Measurements from ENCODE around the gene DIPK1B.

DIPK1B gene

GRCh38 chr9:136669791-136670464 lies 42.4 kb upstream of the DIPK1B start:
- ATAC-seq (ENCODE audit: insufficient read depth, low read depth), result no peak
- no peak overlapping the region for H3K4me3 ChIP-seq (ENCODE audit: low read depth in 1 of 2, low read length in 2 of 2)
- no peaks in the 10 kb centered on the region for H3K79me2 ChIP-seq (ENCODE audit: insufficient read depth, low read length)
- TF ChIP-seq EZH2 (IDR thresholded peaks at IDR 0.05; ENCODE audit: borderline replicate concordance, low read depth, low read length, severe bottlenecking) (no peak), CTCF (IDR thresholded peaks at IDR 0.05; ENCODE audit: borderline replicate concordance, extremely low read depth, low read length, poor library complexity, severe bottlenecking) (no peak)
- DNase-seq, result no peak
- no peak overlapping the region for H3K9ac ChIP-seq (ENCODE audit: low read depth, low read length)
- no peaks in the 10 kb centered on the region for H4K20me1 ChIP-seq (ENCODE audit: insufficient read depth, low read length)
- H3K27ac ChIP-seq (ENCODE audit: low read length), result no peak overlapping the region
- H3K9me3 ChIP-seq (ENCODE audit: insufficient read depth, low read length, severe bottlenecking), result no peaks in the 10 kb centered on the region
- H3K4me1 ChIP-seq (ENCODE audit: insufficient read depth, low read length), result no peaks in the 10 kb centered on the region
- H3K4me2 ChIP-seq (ENCODE audit: insufficient read depth, low read length), result no peak overlapping the region
- H3K36me3 ChIP-seq (ENCODE audit: insufficient read depth, low read length), result 0 out of 2 replicates have a peak, but pooled peaks cover 3% of the 10 kb centered on the region
- H3K27me3 ChIP-seq (ENCODE audit: insufficient read depth, low read length, poor library complexity), result no peaks in the 10 kb centered on the region
- H2AFZ ChIP-seq (ENCODE audit: low read depth, low read length), result no peak overlapping the region

GRCh38 chr9:136670576-136671253 lies 41.7 kb upstream of the DIPK1B start:
- no peak overlapping the region for H3K27ac ChIP-seq (ENCODE audit: low read length)
- ATAC-seq (ENCODE audit: insufficient read depth, low read depth) (no peak), DNase-seq (no peak)
- H3K79me2 ChIP-seq (ENCODE audit: insufficient read depth, low read length), result no peaks in the 10 kb centered on the region
- TF ChIP-seq EZH2 (IDR thresholded peaks at IDR 0.05; ENCODE audit: borderline replicate concordance, low read depth, low read length, severe bottlenecking) (no peak), CTCF (IDR thresholded peaks at IDR 0.05; ENCODE audit: borderline replicate concordance, extremely low read depth, low read length, poor library complexity, severe bottlenecking) (no peak)
- H3K9ac ChIP-seq (ENCODE audit: low read depth, low read length), result no peak overlapping the region
- no peak overlapping the region for H2AFZ ChIP-seq (ENCODE audit: low read depth, low read length)
- H3K27me3 ChIP-seq (ENCODE audit: insufficient read depth, low read length, poor library complexity), result no peaks in the 10 kb centered on the region
- H3K4me3 ChIP-seq (ENCODE audit: low read depth in 1 of 2, low read length in 2 of 2), result no peak overlapping the region
- H3K4me1 ChIP-seq (ENCODE audit: insufficient read depth, low read length), result no peaks in the 10 kb centered on the region
- H3K4me2 ChIP-seq (ENCODE audit: insufficient read depth, low read length), result no peak overlapping the region
- H3K9me3 ChIP-seq (ENCODE audit: insufficient read depth, low read length, severe bottlenecking), result no peaks in the 10 kb centered on the region
- H4K20me1 ChIP-seq (ENCODE audit: insufficient read depth, low read length), result no peaks in the 10 kb centered on the region
- 0 out of 2 replicates have a peak, but pooled peaks cover 3% of the 10 kb centered on the region for H3K36me3 ChIP-seq (ENCODE audit: insufficient read depth, low read length)

GRCh38 chr9:136671254-136671614 lies 41.1 kb upstream of the DIPK1B start:
- H3K9ac ChIP-seq (ENCODE audit: low read depth, low read length), result no peak overlapping the region
- no peaks in the 10 kb centered on the region for H3K79me2 ChIP-seq (ENCODE audit: insufficient read depth, low read length)
- H4K20me1 ChIP-seq (ENCODE audit: insufficient read depth, low read length), result no peaks in the 10 kb centered on the region
- H3K27me3 ChIP-seq (ENCODE audit: insufficient read depth, low read length, poor library complexity), result no peaks in the 10 kb centered on the region
- ATAC-seq (ENCODE audit: insufficient read depth, low read depth) (no peak), DNase-seq (no peak)
- no peak for TF ChIP-seq EZH2 (IDR thresholded peaks at IDR 0.05; ENCODE audit: borderline replicate concordance, low read depth, low read length, severe bottlenecking)
- TF ChIP-seq CTCF (IDR thresholded peaks at IDR 0.05; ENCODE audit: borderline replicate concordance, extremely low read depth, low read length, poor library complexity, severe bottlenecking), result no peak
- no peak overlapping the region for H3K4me3 ChIP-seq (ENCODE audit: low read depth in 1 of 2, low read length in 2 of 2)
- H3K9me3 ChIP-seq (ENCODE audit: insufficient read depth, low read length, severe bottlenecking), result no peaks in the 10 kb centered on the region
- H2AFZ ChIP-seq (ENCODE audit: low read depth, low read length), result no peak overlapping the region
- H3K36me3 ChIP-seq (ENCODE audit: insufficient read depth, low read length), result 0 out of 2 replicates have a peak, but pooled peaks cover 3% of the 10 kb centered on the region
- H3K4me1 ChIP-seq (ENCODE audit: insufficient read depth, low read length), result no peaks in the 10 kb centered on the region
- no peak overlapping the region for H3K27ac ChIP-seq (ENCODE audit: low read length)
- no peak overlapping the region for H3K4me2 ChIP-seq (ENCODE audit: insufficient read depth, low read length)
